Measurements from ENCODE around the gene ARFRP1. TPM values are rescaled to one million over a fixed set of nuclear protein-coding genes. Genes with fewer than 3 reads are reported as not detected.
A peak's percentile ranks its signal among the peaks of the same experiment; 100 is the strongest.

The ARFRP1 gene
- total RNA-seq, 1 donor = 21.7 TPM

DNA sequence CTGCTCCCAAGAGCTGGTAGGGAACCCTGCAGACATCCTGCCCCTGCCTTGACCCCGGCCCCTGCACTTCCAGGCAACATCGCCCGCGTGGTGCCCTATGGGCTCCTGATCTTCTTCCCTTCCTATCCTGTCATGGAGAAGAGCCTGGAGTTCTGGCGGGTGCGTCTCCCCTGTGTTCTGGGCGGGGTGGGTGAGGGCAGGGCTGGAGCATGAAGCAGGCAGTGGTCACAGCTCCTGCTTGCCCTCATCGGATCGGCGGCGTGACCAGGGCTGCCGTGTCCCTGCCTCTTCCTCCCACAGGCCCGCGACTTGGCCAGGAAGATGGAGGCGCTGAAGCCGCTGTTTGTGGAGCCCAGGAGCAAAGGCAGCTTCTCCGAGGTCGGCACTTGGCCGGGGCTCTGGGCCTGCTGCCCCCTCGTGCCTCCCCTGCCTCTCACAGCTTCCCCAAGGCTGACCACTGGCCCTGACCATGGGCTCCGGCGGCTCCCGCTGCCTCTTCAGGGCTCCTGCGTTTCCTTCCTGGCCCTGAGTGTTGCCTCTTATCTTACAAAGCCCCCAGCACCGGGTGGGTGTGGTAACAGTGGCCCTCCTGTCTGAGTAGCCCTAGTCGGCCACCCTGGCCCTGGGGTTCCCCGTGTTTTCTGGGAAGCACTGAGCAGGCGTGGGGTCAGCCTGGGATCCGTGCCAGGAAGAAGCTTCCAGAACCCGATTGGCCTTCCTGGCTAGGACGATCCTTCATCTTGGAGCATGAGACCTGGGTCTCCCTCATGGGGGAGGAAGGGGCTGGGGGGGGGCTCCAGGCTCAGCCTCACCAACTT, 19.3 kb downstream of the ARFRP1 start:
- Histone ChIP-seq H3K4me1 (ENCODE audit: insufficient read depth, low read length) (peaks cover 4% of the 10 kb centered on the region), H2AFZ (ENCODE audit: low read length) (no peak overlapping the region), H3K27me3 (ENCODE audit: insufficient read depth, low read length) (no peaks in the 10 kb centered on the region), H3K4me2 (ENCODE audit: insufficient read depth, low read length) (no peak overlapping the region), H3K36me3 (ENCODE audit: insufficient read depth, low read length) (peaks cover 6% of the 10 kb centered on the region), H3K4me3 (ENCODE audit: insufficient read depth, low read length) (no peak overlapping the region), H4K20me1 (ENCODE audit: insufficient read depth, low read length) (no peaks in the 10 kb centered on the region), H3K9me3 (ENCODE audit: low read depth, low read length) (no peaks in the 10 kb centered on the region), H3K79me2 (ENCODE audit: insufficient read depth, low read length) (no peaks in the 10 kb centered on the region), H3K27ac (ENCODE audit: low read depth, low read length) (no peak overlapping the region)
- peak; percentile 77 for DNase-seq (ENCODE audit: insufficient read length, low spot score, missing footprints)
- TF ChIP-seq, protein P1, sequence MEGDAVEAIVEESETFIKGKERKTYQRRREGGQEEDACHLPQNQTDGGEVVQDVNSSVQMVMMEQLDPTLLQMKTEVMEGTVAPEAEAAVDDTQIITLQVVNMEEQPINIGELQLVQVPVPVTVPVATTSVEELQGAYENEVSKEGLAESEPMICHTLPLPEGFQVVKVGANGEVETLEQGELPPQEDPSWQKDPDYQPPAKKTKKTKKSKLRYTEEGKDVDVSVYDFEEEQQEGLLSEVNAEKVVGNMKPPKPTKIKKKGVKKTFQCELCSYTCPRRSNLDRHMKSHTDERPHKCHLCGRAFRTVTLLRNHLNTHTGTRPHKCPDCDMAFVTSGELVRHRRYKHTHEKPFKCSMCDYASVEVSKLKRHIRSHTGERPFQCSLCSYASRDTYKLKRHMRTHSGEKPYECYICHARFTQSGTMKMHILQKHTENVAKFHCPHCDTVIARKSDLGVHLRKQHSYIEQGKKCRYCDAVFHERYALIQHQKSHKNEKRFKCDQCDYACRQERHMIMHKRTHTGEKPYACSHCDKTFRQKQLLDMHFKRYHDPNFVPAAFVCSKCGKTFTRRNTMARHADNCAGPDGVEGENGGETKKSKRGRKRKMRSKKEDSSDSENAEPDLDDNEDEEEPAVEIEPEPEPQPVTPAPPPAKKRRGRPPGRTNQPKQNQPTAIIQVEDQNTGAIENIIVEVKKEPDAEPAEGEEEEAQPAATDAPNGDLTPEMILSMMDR (IDR thresholded peaks at IDR 0.05; ENCODE audit: extremely low read depth, low read depth, low read length) = no peak

DNA sequence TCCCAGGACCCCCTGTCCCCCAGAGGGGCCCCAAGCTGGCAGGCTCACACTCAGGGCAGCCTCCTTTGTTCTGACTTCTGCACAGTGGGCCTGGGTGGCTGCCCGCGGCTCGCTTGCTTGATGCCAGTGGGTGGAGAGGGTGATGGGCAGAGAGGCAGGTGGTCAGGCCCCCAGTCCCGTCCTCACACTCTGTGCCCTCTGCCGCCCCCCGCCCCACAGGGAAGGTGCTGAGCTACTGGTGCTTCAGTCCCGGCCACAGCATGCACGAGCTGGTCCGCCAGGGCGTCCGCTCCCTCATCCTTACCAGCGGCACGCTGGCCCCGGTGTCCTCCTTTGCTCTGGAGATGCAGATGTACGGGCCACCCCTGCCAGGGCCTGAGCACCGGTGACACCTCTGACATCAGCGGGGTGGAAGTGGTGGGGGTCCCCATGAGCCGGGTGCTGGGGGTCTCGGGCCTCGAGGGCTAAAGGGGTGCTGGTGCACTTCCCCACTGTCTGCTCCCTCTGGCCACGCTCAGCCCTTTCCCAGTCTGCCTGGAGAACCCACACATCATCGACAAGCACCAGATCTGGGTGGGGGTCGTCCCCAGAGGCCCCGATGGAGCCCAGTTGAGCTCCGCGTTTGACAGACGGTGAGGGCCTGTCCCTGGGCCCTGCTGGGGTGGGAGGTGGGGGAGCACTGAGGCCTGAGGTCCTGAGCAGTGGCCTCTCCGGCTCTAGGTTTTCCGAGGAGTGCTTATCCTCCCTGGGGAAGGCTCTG, 20.2 kb downstream of the ARFRP1 start:
- TF ChIP-seq, protein P1 (IDR thresholded peaks at IDR 0.05; ENCODE audit: extremely low read depth, low read depth, low read length) = no peak
- Histone ChIP-seq H3K9me3 (ENCODE audit: low read depth, low read length) (no peaks in the 10 kb centered on the region), H3K79me2 (ENCODE audit: insufficient read depth, low read length) (no peaks in the 10 kb centered on the region), H3K36me3 (ENCODE audit: insufficient read depth, low read length) (peaks cover 8% of the 10 kb centered on the region), H4K20me1 (ENCODE audit: insufficient read depth, low read length) (no peaks in the 10 kb centered on the region), H2AFZ (ENCODE audit: low read length) (no peak overlapping the region), H3K27me3 (ENCODE audit: insufficient read depth, low read length) (no peaks in the 10 kb centered on the region), H3K27ac (ENCODE audit: low read depth, low read length) (peak overlapping the region; percentile 79), H3K4me2 (ENCODE audit: insufficient read depth, low read length) (no peak overlapping the region), H3K4me3 (ENCODE audit: insufficient read depth, low read length) (no peak overlapping the region), H3K4me1 (ENCODE audit: insufficient read depth, low read length) (peaks cover 12% of the 10 kb centered on the region)
- DNase-seq (ENCODE audit: insufficient read length, low spot score, missing footprints) = peak; percentile 78

DNA sequence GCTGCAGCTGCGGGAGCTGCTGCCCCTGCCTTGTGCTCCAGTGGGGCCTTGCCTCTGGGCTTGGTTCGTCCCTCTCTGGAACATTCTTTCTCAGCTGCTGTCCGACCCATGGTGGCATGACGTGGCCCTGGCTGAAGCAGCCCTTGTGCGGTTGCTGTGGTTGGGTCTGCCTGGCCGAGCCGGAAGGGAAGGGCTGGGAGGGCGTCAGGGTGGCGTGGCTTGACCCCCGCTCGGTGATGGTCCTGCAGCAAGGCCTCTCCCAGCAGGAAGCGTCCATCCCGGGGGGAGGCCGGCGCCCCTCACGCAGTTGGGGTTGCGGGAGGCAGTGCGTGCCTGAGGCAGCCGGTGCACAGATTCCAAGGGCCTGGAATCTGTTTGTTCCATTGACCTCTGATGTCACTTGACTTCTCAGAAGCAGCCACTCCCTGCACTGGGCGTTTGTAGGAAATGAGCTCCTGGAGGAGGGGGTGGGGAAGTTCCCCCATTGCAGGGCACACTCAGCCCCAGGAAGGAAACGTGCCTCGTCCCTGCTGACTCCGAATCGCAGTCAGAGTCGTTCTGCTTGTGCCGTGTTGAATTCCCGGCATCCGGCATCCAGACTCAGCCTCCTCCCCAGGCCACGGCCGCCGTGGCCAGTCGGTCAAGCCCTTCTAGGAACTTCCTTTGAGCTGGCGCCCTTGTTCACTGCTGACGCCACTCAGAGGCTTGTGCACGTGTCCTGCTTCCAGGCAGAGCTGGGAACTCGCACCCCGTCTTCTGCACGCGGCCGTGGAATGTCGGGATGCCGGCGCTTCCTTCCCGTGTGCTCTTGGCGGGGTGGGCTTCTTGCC, 21.1 kb downstream of the ARFRP1 start:
- no peaks in the 10 kb centered on the region for H3K9me3 ChIP-seq (ENCODE audit: low read depth, low read length)
- TF ChIP-seq, protein P1 (IDR thresholded peaks at IDR 0.05; ENCODE audit: extremely low read depth, low read depth, low read length) = no peak
- no peaks in the 10 kb centered on the region for H3K79me2 ChIP-seq (ENCODE audit: insufficient read depth, low read length)
- no peak overlapping the region for H3K4me3 ChIP-seq (ENCODE audit: insufficient read depth, low read length)
- H4K20me1 ChIP-seq (ENCODE audit: insufficient read depth, low read length) = no peaks in the 10 kb centered on the region
- H3K4me1 ChIP-seq (ENCODE audit: insufficient read depth, low read length) = peaks cover 18% of the 10 kb centered on the region
- H3K36me3 ChIP-seq (ENCODE audit: insufficient read depth, low read length) = peaks cover 7% of the 10 kb centered on the region
- DNase-seq (ENCODE audit: insufficient read length, low spot score, missing footprints) = peak; percentile 99
- H3K27ac ChIP-seq (ENCODE audit: low read depth, low read length) = peak overlapping the region; percentile 79
- H3K4me2 ChIP-seq (ENCODE audit: insufficient read depth, low read length) = no peak overlapping the region
- no peak overlapping the region for H2AFZ ChIP-seq (ENCODE audit: low read length)
- no peaks in the 10 kb centered on the region for H3K27me3 ChIP-seq (ENCODE audit: insufficient read depth, low read length)
